Uterus (tissue), 2 donors: ENCODE results near the gene P2RY11.

ENCODE experiments used
- CTCF ChIP-seq, 4 experiments: fragments of 200-600 bp in 2 of 4; fragments of 450-650 bp in 2 of 4; sonication (generic) in 2 of 4; IDR thresholded peaks; one replicate each; pipeline ENCODE4 v1.5.1; 2016 to 2019; ENCODE audit warnings: antibody characterized with exemption in 4 of 4, mild to moderate bottlenecking in 2 of 4, moderate library complexity in 1 of 4
- POLR2A ChIP-seq, 2 donors: fragments of 450-650 bp; IDR thresholded peaks; one replicate each; pipeline ENCODE4 v1.6.1; 2016; ENCODE audit warnings: antibody characterized with exemption in 2 of 2, mild to moderate bottlenecking in 1 of 2, moderate library complexity in 1 of 2

GRCh38 chr19:10152100-10152499 is 40.6 kb downstream of the P2RY11 start:
- TF ChIP-seq POLR2A (IDR thresholded peaks at IDR 0.05), result no peak
- TF ChIP-seq CTCF (IDR thresholded peaks at IDR 0.05), result no peak
